Mesendoderm (in vitro differentiated cells): ENCODE measurements around the gene HIVEP1.

Source experiments
- DNase-seq: peaks from one replicate; pipeline ENCODE4 v3.0.0; 2013
- H2AK5ac ChIP-seq: 2 replicates; pipeline ENCODE4 v1.6.1; 2013; ENCODE audit warnings: low read length, inconsistent platforms
- H2BK120ac ChIP-seq: 2 replicates; pipeline ENCODE4 v1.6.1; 2013; ENCODE audit warnings: low read depth, mild to moderate bottlenecking, low read length, moderate library complexity, mixed read lengths
- H2BK15ac ChIP-seq: replicated peaks from 2 replicates; pipeline ENCODE4 v1.6.1; 2013; ENCODE audit warnings: low read depth, mild to moderate bottlenecking, moderate library complexity
- H2BK5ac ChIP-seq: 2 replicates; pipeline ENCODE4 v1.6.1; 2013; ENCODE audit warnings: low read length, inconsistent platforms
- H3K18ac ChIP-seq: 2 replicates; pipeline ENCODE4 v1.6.1; 2013; ENCODE audit warnings: mild to moderate bottlenecking, low read length, mixed read lengths
- H3K23ac ChIP-seq: one replicate; pipeline ENCODE4 v1.6.1; 2013; ENCODE audit warnings: low read length
- H3K27ac ChIP-seq: 2 replicates; pipeline ENCODE4 v1.5.1; 2013; ENCODE audit warnings: low read depth, mild to moderate bottlenecking, inconsistent platforms, low read length, moderate library complexity
- H3K27me3 ChIP-seq: 2 replicates; pipeline ENCODE4 v1.6.1; 2013; ENCODE audit warnings: low read length, control low read depth, mild to moderate bottlenecking, inconsistent platforms; ENCODE audit not compliant: insufficient read depth, poor library complexity
- H3K36me3 ChIP-seq: 2 replicates; pipeline ENCODE4 v1.6.1; 2013; ENCODE audit warnings: low read length, inconsistent platforms; ENCODE audit not compliant: control insufficient read depth, insufficient read depth
- H3K4ac ChIP-seq: one replicate; pipeline ENCODE4 v1.6.1; 2013; ENCODE audit warnings: low read depth, mild to moderate bottlenecking, low read length, moderate library complexity
- H3K4me1 ChIP-seq: 2 replicates; pipeline ENCODE4 v1.6.1; 2013; ENCODE audit warnings: low read depth, low read length, inconsistent platforms; ENCODE audit not compliant: control insufficient read depth
- H3K4me2 ChIP-seq: 2 replicates; pipeline ENCODE4 v1.6.1; 2013; ENCODE audit warnings: low read length
- H3K4me3 ChIP-seq: 2 replicates; pipeline ENCODE4 v1.5.1; 2013; ENCODE audit warnings: mild to moderate bottlenecking, low read length
- H3K56ac ChIP-seq: one replicate; pipeline ENCODE4 v1.6.1; 2013; ENCODE audit warnings: low read length
- H3K79me1 ChIP-seq: 2 replicates; pipeline ENCODE4 v1.6.1; 2013; ENCODE audit warnings: low read length, inconsistent platforms
- H3K79me2 ChIP-seq: 2 replicates; pipeline ENCODE4 v1.6.1; 2013; ENCODE audit warnings: mild to moderate bottlenecking, low read length; ENCODE audit not compliant: control insufficient read depth, insufficient read depth
- H3K9ac ChIP-seq: 2 replicates; pipeline ENCODE4 v1.6.1; 2013; ENCODE audit warnings: low read length, inconsistent platforms
- H4K5ac ChIP-seq: one replicate; pipeline ENCODE4 v1.6.1; 2013; ENCODE audit warnings: low read length
- H4K8ac ChIP-seq: one replicate; pipeline ENCODE4 v1.6.1; 2013; ENCODE audit warnings: low read depth, mild to moderate bottlenecking, control low read depth, low read length, moderate library complexity
- WGBS: extraction: QIAGEN DNeasy Blood & Tissue Kit; methylation state at CpG from one replicate; pipeline ENCODE4 v1.1.7; 2013; ENCODE audit warnings: low lambda C conversion rate, missing lambda C conversion rate; ENCODE audit not compliant: insufficient coverage; ENCODE audit errors: extremely low coverage; 5-methylcytosine and 5-hydroxymethylcytosine counted together

The HIVEP1 gene

GRCh38 chr6:12009876-12010634 lies 2.1 kb upstream of the HIVEP1 start:
- peak overlapping the region; percentile 15 for H3K4me3 ChIP-seq
- H3K79me2 ChIP-seq, result peaks cover 19% of the 10 kb centered on the region
- H3K4me2 ChIP-seq, result peak overlapping the region; percentile 51
- no peak overlapping the region for H4K5ac ChIP-seq
- no peak overlapping the region for H3K23ac ChIP-seq
- peaks cover 2% of the 10 kb centered on the region for H3K4me1 ChIP-seq
- no peak overlapping the region for H3K4ac ChIP-seq
- peak overlapping the region; percentile 19 for H2BK120ac ChIP-seq
- WGBS, result no CpG with 5 or more reads among the region's 9 CpGs
- no peaks in the 10 kb centered on the region for H3K27me3 ChIP-seq
- H3K36me3 ChIP-seq, result no peaks in the 10 kb centered on the region
- peaks cover 4% of the 10 kb centered on the region for H3K79me1 ChIP-seq
- peak overlapping the region; percentile 86 for H3K18ac ChIP-seq
- peak overlapping the region; percentile 13 for H2BK5ac ChIP-seq
- no peak for DNase-seq
- H2AK5ac ChIP-seq, result no peak overlapping the region
- peak overlapping the region; percentile 82 for H3K9ac ChIP-seq
- peak overlapping the region; percentile 23 for H2BK15ac ChIP-seq
- H3K56ac ChIP-seq, result peak overlapping the region; percentile 83
- H4K8ac ChIP-seq, result no peak overlapping the region
- peak overlapping the region; percentile 95 for H3K27ac ChIP-seq

- H3K27me3 ChIP-seq, result no peaks in the 10 kb centered on the region
- H3K9ac ChIP-seq, result peak overlapping the region; percentile 82
- H2BK120ac ChIP-seq, result peak overlapping the region; percentile 19
- peak overlapping the region; percentile 95 for H3K27ac ChIP-seq
- peak overlapping the region; percentile 23 for H2BK15ac ChIP-seq
- peak overlapping the region; percentile 9 for H2BK5ac ChIP-seq
- H3K56ac ChIP-seq, result peak overlapping the region; percentile 83
- H3K4me1 ChIP-seq, result peaks cover 2% of the 10 kb centered on the region
- DNase-seq, result peak; percentile 91
- H3K36me3 ChIP-seq, result no peaks in the 10 kb centered on the region
- H3K18ac ChIP-seq, result peak overlapping the region; percentile 86
- H3K79me2 ChIP-seq, result peaks cover 20% of the 10 kb centered on the region
- no peak overlapping the region for H2AK5ac ChIP-seq
- no CpG with 5 or more reads among the region's 22 CpGs for WGBS
- H4K8ac ChIP-seq, result peak overlapping the region; percentile 90
- peaks cover 4% of the 10 kb centered on the region for H3K79me1 ChIP-seq
- peak overlapping the region; percentile 15 for H3K4me3 ChIP-seq
- peak overlapping the region; percentile 1 for H3K4ac ChIP-seq
- H3K4me2 ChIP-seq, result peak overlapping the region; percentile 51
- H3K23ac ChIP-seq, result no peak overlapping the region
- no peak overlapping the region for H4K5ac ChIP-seq
Measured at GRCh38 chr6:12010635-12011275, 1.4 kb upstream of the HIVEP1 start.

- Histone ChIP-seq H2BK5ac (no peak overlapping the region), H3K4me1 (peaks cover 2% of the 10 kb centered on the region), H3K9ac (peak overlapping the region; percentile 68), H2BK120ac (peak overlapping the region; percentile 98), H3K36me3 (no peaks in the 10 kb centered on the region), H3K27ac (peak overlapping the region; percentile 93), H3K4me3 (peak overlapping the region; percentile 32), H2AK5ac (no peak overlapping the region), H3K27me3 (no peaks in the 10 kb centered on the region), H4K5ac (no peak overlapping the region), H3K18ac (peak overlapping the region; percentile 100), H3K4ac (peak overlapping the region; percentile 95), H3K4me2 (no peak overlapping the region), H4K8ac (peak overlapping the region; percentile 90), H2BK15ac (no peak overlapping the region), H3K79me1 (peaks cover 5% of the 10 kb centered on the region), H3K23ac (no peak overlapping the region), H3K56ac (peak overlapping the region; percentile 63), H3K79me2 (peaks cover 20% of the 10 kb centered on the region)
- no CpG with 5 or more reads among the region's 99 CpGs for WGBS
- DNase-seq, result peak; percentile 98
Measured at GRCh38 chr6:12011276-12012037, 655 bp upstream of the HIVEP1 start.

- Histone ChIP-seq H3K79me1 (peaks cover 11% of the 10 kb centered on the region), H3K27me3 (no peaks in the 10 kb centered on the region), H3K36me3 (peaks cover 5% of the 10 kb centered on the region), H2AK5ac (no peak overlapping the region), H3K4me1 (no peaks in the 10 kb centered on the region), H3K9ac (peak overlapping the region; percentile 88), H3K4me2 (peak overlapping the region; percentile 98), H2BK5ac (peak overlapping the region; percentile 17), H3K27ac (peak overlapping the region; percentile 80), H3K79me2 (peaks cover 24% of the 10 kb centered on the region), H3K4ac (peak overlapping the region; percentile 95), H4K5ac (no peak overlapping the region), H3K4me3 (peak overlapping the region; percentile 83), H3K18ac (peak overlapping the region; percentile 100), H4K8ac (no peak overlapping the region), H2BK120ac (peak overlapping the region; percentile 98), H3K23ac (peak overlapping the region; percentile 52), H2BK15ac (no peak overlapping the region), H3K56ac (peak overlapping the region; percentile 95)
- peak; percentile 94 for DNase-seq
- no CpG with 5 or more reads among the region's 60 CpGs for WGBS
Measured at GRCh38 chr6:12012558-12013306, 620 bp downstream of the HIVEP1 start.

GRCh38 chr6:12013307-12013719 lies 1.2 kb downstream of the HIVEP1 start:
- H3K56ac ChIP-seq, result peak overlapping the region; percentile 95
- no peak overlapping the region for H3K23ac ChIP-seq
- peak overlapping the region; percentile 88 for H3K9ac ChIP-seq
- H3K4me1 ChIP-seq, result no peaks in the 10 kb centered on the region
- peak overlapping the region; percentile 80 for H3K27ac ChIP-seq
- no peak overlapping the region for H4K8ac ChIP-seq
- H3K36me3 ChIP-seq, result peaks cover 5% of the 10 kb centered on the region
- no CpG with 5 or more reads among the region's 13 CpGs for WGBS
- H2BK120ac ChIP-seq, result no peak overlapping the region
- H3K18ac ChIP-seq, result no peak overlapping the region
- H2BK5ac ChIP-seq, result no peak overlapping the region
- H3K4me3 ChIP-seq, result peak overlapping the region; percentile 83
- no peak overlapping the region for H2BK15ac ChIP-seq
- H3K27me3 ChIP-seq, result no peaks in the 10 kb centered on the region
- DNase-seq, result no peak
- peaks cover 11% of the 10 kb centered on the region for H3K79me1 ChIP-seq
- peak overlapping the region; percentile 98 for H3K4me2 ChIP-seq
- no peak overlapping the region for H4K5ac ChIP-seq
- no peak overlapping the region for H3K4ac ChIP-seq
- H3K79me2 ChIP-seq, result peaks cover 24% of the 10 kb centered on the region
- H2AK5ac ChIP-seq, result no peak overlapping the region
